A673 (cell line): ENCODE data around the gene ABHD8. TPM values are rescaled to one million over a fixed set of nuclear protein-coding genes. Genes with fewer than 3 reads are reported as not detected.

Source experiments
- BruUV-seq: library from RNA; stranded (reverse); fragments of 400-500 nt; replicated peaks from 2 replicates; lab custom pipeline; 2021; lab: Mats Ljungman, UMichigan
- CTCF ChIA-PET: fragments of 300-600 bp; sonication (Branson Sonifier 250); formaldehyde crosslinking; loops from one replicate; lab custom pipeline; 2022; ENCODE audit warnings: antibody characterized with exemption; lab: Charles Lee
- POLR2A ChIA-PET: fragments of 300-600 bp; sonication (Branson Sonifier 250); formaldehyde crosslinking; loops from one replicate; lab custom pipeline; 2022; ENCODE audit warnings: antibody characterized with exemption; ENCODE audit not compliant: low non-redundant PET; lab: Charles Lee
- DNase-seq: peaks from one replicate; pipeline ENCODE4 v3.0.0-alpha.2; 2015; ENCODE audit warnings: low spot score
- H3K27ac ChIP-seq: fragments of 200-600 bp; sonication (generic); 2 replicates; pipeline ENCODE4 v1.5.1; 2016; ENCODE audit warnings: mixed run types, low read depth, mild to moderate bottlenecking, mixed read lengths, antibody characterized with exemption, low read length; ENCODE audit not compliant: poor library complexity, severe bottlenecking
- H3K27me3 ChIP-seq: fragments of 200-600 bp; sonication (generic); replicated peaks from 2 replicates; pipeline ENCODE4 v1.6.1; 2017; ENCODE audit warnings: mixed run types, low read depth, mild to moderate bottlenecking, mixed read lengths, antibody characterized with exemption, low read length; ENCODE audit not compliant: insufficient read depth, poor library complexity
- H3K36me3 ChIP-seq: fragments of 200-600 bp; sonication (generic); 2 replicates; pipeline ENCODE4 v1.6.1; 2016; ENCODE audit warnings: mixed run types, mild to moderate bottlenecking, mixed read lengths, antibody characterized with exemption, low read length; ENCODE audit not compliant: insufficient read depth, poor library complexity, severe bottlenecking
- H3K4me1 ChIP-seq: fragments of 200-600 bp; sonication (generic); 2 replicates; pipeline ENCODE4 v1.6.1; 2017; ENCODE audit warnings: mixed run types, mild to moderate bottlenecking, mixed read lengths, antibody characterized with exemption, low read length; ENCODE audit not compliant: insufficient read depth, poor library complexity, severe bottlenecking
- H3K4me3 ChIP-seq: fragments of 200-600 bp; sonication (generic); 2 replicates; pipeline ENCODE4 v1.5.1; 2016; ENCODE audit warnings: low read depth, mixed run types, mild to moderate bottlenecking, mixed read lengths, low read length; ENCODE audit not compliant: poor library complexity, severe bottlenecking
- H3K9me3 ChIP-seq: fragments of 200-600 bp; sonication (generic); 2 replicates; pipeline ENCODE4 v1.6.1; 2016; ENCODE audit warnings: mixed run types, low read depth, mild to moderate bottlenecking, mixed read lengths, antibody characterized with exemption, low read length; ENCODE audit not compliant: poor library complexity, severe bottlenecking
- CTCF ChIP-seq: fragments of 300-800, 200-600 bp; sonication (generic); conservative IDR thresholded peaks from 2 replicates; pipeline ENCODE4 v1.5.1; 2017; ENCODE audit warnings: low read depth, mild to moderate bottlenecking, antibody characterized with exemption, low read length, moderate library complexity, mixed read lengths
- EZH2 ChIP-seq: fragments of 200-600 bp; sonication (generic); IDR thresholded peaks from 2 replicates; pipeline ENCODE4 v1.6.1; 2017; ENCODE audit warnings: borderline replicate concordance, low read depth, mild to moderate bottlenecking, mixed read lengths, antibody characterized with exemption, low read length; ENCODE audit not compliant: poor library complexity, severe bottlenecking
- intact Hi-C: fragments of 100-400 bp; cut with micrococcal nuclease; formaldehyde crosslinking; loops from one replicate; pipeline ENCODE4 v1.10.0; 2022; ENCODE audit not compliant: unreplicated experiment
- total RNA-seq: library from RNA; stranded (reverse); gene quantifications from 2 replicates; pipeline ENCODE4 v1.2.3, GENCODE V29; 2021

ABHD8 gene
- total RNA-seq, 1 experiment from 2014 or later: 11.0 TPM

- ChIA-PET POLR2A (interaction anchor here (0.5 to 0.8 kb wide), 3 partner anchors 25 to 277 kb away, joined by 4 to 13 read pairs (median 9); partner anchors contain the start of gene ANO8), CTCF (interaction anchor here (0.6 kb wide), 1 partner anchor 110 kb away, joined by 3 read pairs; the partner anchor contains the start of gene MVB12A)
- Histone ChIP-seq H3K36me3 (peaks cover 10% of the 10 kb centered on the region), H3K27ac (peak within 1 kb of the TSS; percentile 81), H3K27me3 (no peaks in the 10 kb centered on the region), H3K9me3 (no peaks in the 10 kb centered on the region), H3K4me1 (peaks cover 9% of the 10 kb centered on the region), H3K4me3 (peak within 1 kb of the TSS; percentile 93)
- peak; percentile 100 for DNase-seq
- TSS peak; percentile 43 for BruUV-seq
- TF ChIP-seq EZH2: no peak
- no peak for TF ChIP-seq CTCF
- intact Hi-C loops: no loop called here
These were observed 6.2 kb upstream of the ABHD8 start, which contains the start of gene DDA1 for GRCh38 chr19:17309198-17309964. Gene DDA1, plus strand, starts transcription at chr19:17309563. Its CDS starts 92 bp downstream, at chr19:17309655.

GRCh38 chr19:17307876-17308377 lies 4.7 kb upstream of the ABHD8 start:
- ChIA-PET POLR2A (no interaction called here), CTCF (no interaction called here)
- H3K9me3 ChIP-seq: no peaks in the 10 kb centered on the region
- H3K4me1 ChIP-seq: peaks cover 19% of the 10 kb centered on the region
- no TSS peak for BruUV-seq
- TF ChIP-seq EZH2: no peak
- TF ChIP-seq CTCF: no peak
- H3K27me3 ChIP-seq: no peaks in the 10 kb centered on the region
- DNase-seq: no peak
- H3K36me3 ChIP-seq: peaks cover 3% of the 10 kb centered on the region
- no peak overlapping the region for H3K4me3 ChIP-seq
- H3K27ac ChIP-seq: no peak overlapping the region
- intact Hi-C loops: no loop called here

- Histone ChIP-seq H3K27me3 (no peaks in the 10 kb centered on the region), H3K36me3 (no peaks in the 10 kb centered on the region), H3K4me3 (peak overlapping the region; percentile 70), H3K4me1 (peaks cover 19% of the 10 kb centered on the region), H3K9me3 (no peaks in the 10 kb centered on the region), H3K27ac (peak overlapping the region; percentile 85)
- CTCF ChIA-PET: interaction anchor here (0.6 to 0.7 kb wide), 4 partner anchors 13 to 716 kb away, joined by 3 to 10 read pairs (median 4); no protein-coding TSS in a partner anchor
- intact Hi-C loops: no loop called here
- TF ChIP-seq EZH2: no peak
- no peak for TF ChIP-seq CTCF
- no peak for DNase-seq
- POLR2A ChIA-PET: no interaction called here
- TSS peak; percentile 24 for BruUV-seq
These were observed 3.1 kb upstream of the ABHD8 start for GRCh38 chr19:17306285-17306714.
